ENCODE data around the gene HAPSTR1.
"Not testable (repeated sequence)": the region's sequence is repeated elsewhere in the genome, so short reads cannot be mapped to it uniquely, and the experiment has no call there.

The HAPSTR1 gene

DNA sequence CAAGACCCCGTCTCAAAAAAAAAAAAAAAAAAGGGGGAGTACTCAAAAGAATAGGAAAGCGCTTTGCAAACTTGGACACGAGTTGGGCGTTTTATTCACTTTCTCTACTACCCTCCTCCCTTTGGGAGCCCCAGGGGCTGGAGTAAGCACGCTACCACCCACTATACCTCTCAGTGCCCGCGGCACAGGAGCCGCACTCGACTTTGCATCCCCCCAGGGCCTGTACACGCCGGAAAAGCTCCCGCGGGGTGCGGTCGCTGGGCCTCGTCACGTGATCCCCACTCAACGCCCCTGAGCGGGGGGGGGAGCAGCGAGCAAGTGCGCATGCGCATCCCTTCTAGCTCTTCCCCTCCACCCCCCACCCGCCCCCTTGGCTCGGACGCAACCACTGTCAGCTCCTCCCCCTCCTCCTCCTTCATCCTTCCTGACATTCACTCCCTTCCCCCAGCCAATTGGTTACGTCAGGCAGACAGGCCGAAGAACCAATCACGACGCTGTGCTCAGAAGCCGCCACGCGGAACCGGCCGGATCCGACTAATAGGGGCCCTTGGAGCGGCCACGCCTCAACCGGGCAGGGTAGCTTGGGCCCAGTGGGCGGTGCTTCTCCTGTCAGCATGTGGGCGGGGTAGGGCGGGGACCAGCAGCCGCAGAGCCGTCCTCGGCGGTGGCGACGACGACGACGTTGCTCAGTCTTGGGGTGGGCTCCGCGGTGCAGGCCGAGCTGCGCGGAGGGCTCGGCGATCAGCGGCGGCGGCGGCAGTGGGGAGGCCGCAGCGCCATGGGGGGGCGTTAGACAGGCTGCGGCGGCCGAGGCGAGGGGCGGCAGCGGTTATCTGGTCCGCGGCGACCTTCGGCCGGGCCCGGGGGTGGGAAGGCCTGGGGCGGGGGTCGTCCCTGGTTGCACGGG is at the start of gene HAPSTR1:
Gene HAPSTR1, plus strand, starts transcription at position 685 of the 907 bp plus-strand sequence. CDS start 401 bp downstream, outside the sequence.
- peak; percentile 99 for DNase-seq

DNA sequence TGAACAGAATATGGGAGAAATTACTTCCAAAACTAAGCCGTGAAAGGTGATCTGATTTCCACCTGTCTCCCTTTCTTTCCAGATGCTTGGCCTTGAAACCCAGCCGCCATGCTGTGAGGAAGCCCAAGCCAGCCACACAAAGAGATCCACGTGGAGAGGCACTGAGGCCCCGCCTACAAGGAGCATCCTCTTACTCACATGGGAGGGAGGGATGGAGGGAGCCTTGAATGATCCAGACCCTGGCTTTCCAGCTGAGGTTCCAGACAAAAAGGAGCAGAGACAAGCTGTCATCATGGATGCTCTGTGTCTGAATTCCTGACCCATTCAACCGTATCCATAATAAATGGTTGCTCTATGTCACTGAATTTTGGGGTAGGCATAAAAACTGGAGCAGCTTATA is 48.9 kb upstream of the HAPSTR1 start:
- no peak for DNase-seq

GRCh38 chr16:9042964-9043680 is 48.3 kb upstream of the HAPSTR1 start:
- DNase-seq: peak; percentile 29

DNA sequence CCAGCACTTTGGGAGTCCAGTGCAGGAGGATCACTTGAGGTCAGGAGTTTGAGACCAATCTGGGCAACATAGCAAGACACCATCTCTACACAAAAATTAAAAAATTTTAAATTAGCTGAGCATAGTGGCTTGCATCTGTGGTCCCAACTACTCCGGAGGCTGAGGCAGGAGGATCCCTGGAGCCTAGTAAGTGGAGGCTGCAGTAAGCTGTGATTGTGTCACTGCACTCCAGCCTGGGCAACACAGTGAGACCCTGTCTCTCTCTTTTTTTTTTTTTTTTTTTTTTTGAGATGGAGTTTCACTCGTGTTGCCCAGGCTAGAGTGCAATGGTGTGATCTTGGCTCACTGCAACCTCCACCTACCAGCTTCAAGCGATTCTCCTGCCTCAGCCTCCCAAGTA is 45.9 kb upstream of the HAPSTR1 start:
- DNase-seq: not testable (repeated sequence)

GRCh38 chr16:9046667-9047055 is 44.8 kb upstream of the HAPSTR1 start:
- no peak for DNase-seq

GRCh38 chr16:9047689-9048301 is 43.6 kb upstream of the HAPSTR1 start:
- peak; percentile 90 for DNase-seq

GRCh38 chr16:9048302-9048700 is 43.1 kb upstream of the HAPSTR1 start:
- no peak for DNase-seq

DNA sequence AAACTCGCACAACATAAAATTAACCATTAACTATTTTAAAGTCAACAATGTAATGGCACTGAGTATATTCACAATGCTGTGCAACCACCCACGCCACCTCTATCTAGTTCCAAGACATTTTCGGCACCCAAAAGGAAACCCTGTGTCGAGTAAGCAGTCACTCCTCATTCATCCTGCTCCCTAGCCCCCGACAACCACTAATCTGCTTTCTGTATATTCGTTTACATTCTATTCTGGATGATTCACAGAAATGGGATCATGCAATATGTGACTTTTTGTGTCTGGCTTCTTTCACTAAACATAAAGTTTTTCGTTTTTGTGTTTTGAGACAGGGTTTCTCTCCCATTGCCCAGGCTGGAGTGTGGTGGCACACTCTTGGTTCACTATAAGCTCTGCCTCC is 42.2 kb upstream of the HAPSTR1 start:
- no peak for DNase-seq

- DNase-seq: no peak
These were observed 41.2 kb upstream of the HAPSTR1 start for GRCh38 chr16:9050102-9050830.

GRCh38 chr16:9053006-9053601 is 38.3 kb upstream of the HAPSTR1 start:
- DNase-seq: peak; percentile 34

- DNase-seq: no peak
These were observed 37.0 kb upstream of the HAPSTR1 start for GRCh38 chr16:9054460-9054859.

GRCh38 chr16:9055115-9055514 is 36.3 kb upstream of the HAPSTR1 start:
- no peak for DNase-seq

- no peak for DNase-seq
These were observed 35.8 kb upstream of the HAPSTR1 start for GRCh38 chr16:9055661-9056060.

DNA sequence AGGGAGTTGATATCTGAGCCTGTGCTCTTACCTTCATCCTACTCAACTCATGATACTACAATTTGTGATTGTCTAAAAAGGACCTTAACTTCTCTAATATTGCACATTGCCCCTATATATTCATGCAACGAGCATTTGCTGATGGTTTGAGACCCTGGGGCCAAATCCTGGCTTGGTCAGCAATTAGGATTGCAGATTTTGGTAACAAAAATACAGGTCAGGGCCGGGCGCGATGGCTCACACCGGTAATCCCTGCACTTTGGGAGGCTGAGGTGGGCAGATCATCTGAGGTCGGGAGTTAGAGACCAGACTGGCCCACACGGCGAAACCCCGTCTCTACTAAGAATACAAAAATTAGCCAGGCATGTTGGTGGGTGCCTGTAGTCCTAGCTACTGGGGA is 35.4 kb upstream of the HAPSTR1 start:
- no peak for DNase-seq

DNA sequence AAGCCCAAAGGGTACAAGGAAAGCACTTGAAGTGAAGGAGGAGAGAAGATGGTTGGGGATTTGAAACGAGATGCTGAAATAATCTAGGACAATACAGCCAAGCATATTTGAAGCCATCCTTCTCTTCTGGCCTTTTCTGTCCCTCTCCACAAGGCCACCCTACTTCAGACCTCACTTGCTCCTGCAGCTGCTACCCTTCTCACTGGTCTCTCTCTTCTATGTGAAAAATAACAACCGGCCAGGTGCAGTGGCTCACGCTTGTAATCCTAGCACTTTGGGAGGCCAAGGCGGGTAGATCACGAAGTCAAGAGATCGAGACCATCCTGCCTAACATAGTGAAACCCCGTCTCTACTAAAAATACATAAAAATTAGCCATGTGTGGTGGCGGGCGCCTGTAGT is 33.2 kb upstream of the HAPSTR1 start:
- no peak for DNase-seq

DNA sequence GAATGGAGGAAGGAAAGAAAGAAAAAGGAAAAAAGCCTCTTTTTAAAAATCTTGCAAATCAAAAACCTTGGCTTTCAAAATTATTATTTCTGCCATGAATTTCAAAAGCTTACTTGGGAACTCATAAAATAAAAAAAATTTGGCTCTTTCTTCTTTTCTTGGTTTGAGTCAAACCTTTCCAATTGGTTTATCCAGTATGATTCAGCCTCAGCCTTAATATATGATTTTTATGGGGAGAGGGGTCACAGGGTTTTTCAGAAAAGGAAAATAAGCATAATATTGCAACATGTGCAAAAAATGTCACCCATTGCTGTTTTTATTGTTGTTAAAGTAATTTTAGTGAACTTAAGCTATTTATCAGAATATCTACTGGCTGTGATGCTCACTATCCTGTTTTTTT is 31.2 kb upstream of the HAPSTR1 start:
- no peak for DNase-seq

DNA sequence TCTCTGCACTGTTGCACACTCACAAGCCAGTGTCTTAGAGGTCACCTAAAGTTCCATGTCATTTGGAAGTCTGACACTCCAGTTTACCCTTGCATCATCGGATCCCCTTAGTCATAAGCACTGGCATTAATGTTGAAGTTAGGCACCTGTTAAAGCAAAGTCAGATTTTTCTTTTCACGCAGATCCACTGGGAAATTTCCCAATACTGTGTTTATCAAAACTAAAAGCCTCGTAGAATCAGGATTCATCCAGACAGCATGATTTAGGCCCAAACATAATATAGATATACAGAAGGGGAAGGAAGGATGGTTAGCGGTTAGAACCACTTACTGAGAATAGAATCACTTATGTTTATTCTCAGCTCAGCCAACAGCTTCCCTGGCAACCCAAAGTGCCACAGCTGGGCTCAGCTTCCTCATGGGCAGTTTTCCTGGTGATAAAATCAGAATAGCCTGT is 30.1 kb upstream of the HAPSTR1 start:
- DNase-seq: no peak

DNA sequence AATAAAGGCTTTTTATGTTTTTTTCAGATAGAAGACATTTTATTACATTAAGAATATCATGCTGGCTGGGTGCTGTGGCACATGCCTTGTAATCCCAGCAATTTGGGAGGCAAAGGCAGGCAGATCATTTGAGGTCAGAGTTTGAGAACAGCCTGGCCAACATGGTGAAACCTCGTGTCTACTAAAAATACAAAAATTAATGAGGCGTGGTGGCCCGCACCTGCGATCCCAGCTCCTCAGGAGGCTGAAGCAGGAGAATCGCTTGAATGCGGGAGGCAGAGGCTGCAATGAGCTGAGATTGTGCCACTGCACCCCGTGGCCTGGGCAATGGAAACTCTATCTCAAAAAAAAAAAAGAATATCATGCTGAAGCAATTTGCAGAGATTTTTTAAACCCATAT is 29.1 kb upstream of the HAPSTR1 start:
- DNase-seq: no peak

- no peak for DNase-seq
These were observed 26.4 kb upstream of the HAPSTR1 start for GRCh38 chr16:9065077-9065476.

DNA sequence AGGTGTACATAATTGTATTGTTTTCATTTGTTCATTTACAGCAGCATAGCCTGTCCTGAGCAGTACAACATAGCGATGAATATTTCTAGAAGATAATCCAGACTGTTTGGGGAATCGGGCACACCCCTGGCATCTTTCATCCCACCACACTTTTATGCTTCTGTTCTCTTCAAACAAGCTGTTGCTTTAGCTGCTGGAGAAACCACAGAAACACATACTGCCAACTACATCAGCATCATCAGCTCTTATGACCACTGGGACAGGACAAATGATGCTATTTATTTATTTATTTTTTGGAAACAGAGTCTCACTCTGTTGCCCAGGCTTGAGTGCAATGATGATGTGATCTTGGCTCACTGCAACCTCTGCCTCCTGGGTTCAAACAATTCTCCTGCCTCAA is 22.6 kb upstream of the HAPSTR1 start:
- DNase-seq: no peak

- no peak for DNase-seq
These were observed 21.2 kb upstream of the HAPSTR1 start for GRCh38 chr16:9070254-9070653.

DNA sequence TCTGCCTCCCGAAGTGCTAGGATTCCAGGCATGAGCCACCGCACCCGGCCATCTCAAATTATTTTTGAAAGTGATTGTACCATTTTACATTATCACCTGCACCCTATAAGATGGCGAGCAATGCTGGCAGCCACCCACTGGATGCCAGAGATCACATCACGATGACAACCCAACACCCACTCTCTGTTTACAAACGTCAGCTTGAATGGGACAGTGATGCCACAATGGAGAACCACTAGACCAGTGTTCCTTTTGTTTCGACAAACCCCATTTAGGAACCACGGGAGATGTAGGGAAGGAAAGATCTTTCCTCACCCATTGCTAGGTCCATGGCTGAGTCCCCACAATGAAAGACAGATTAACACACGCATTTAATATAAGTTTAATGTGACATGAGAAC is 20.1 kb upstream of the HAPSTR1 start:
- no peak for DNase-seq

All from NCI-H446 treated with DMSO at 0.1 percent for 48 hours (cell line).